Measurements from ENCODE around the gene HARBI1. TPM values are rescaled to one million over a fixed set of nuclear protein-coding genes. Genes with fewer than 3 reads are reported as not detected.

The HARBI1 gene
- polyA plus RNA-seq, 1 experiment: 3.6 TPM

DNA sequence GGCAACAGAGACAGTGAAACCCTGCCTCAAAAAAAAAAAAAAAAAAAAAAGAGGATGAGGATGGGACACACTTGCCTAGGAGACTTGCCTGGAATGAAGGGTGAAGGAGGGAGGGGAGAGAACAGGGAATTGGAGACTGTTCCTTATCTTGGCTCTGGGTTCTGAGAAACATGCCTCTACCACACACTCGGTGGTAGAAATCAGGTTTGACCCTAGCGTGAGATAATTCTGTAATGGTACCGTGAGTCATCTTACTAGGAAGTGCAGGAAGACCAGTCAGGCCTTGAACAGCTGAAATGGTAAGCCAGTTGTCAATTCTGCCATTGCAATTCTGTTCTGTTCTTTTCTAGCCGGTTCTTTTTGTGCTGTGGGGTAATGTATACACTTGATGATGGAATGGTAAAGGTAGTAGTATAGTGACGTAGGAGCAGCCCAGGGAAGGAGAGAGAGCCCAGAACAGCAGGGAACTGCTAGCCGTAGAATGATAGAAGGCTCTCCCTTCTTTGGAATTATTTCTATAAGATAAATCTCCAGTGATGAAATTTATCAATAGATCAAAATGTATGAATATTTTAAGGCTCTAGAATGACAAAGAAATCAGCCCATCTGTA is 19.3 kb downstream of the HARBI1 start:
- TF ChIP-seq, protein P1, sequence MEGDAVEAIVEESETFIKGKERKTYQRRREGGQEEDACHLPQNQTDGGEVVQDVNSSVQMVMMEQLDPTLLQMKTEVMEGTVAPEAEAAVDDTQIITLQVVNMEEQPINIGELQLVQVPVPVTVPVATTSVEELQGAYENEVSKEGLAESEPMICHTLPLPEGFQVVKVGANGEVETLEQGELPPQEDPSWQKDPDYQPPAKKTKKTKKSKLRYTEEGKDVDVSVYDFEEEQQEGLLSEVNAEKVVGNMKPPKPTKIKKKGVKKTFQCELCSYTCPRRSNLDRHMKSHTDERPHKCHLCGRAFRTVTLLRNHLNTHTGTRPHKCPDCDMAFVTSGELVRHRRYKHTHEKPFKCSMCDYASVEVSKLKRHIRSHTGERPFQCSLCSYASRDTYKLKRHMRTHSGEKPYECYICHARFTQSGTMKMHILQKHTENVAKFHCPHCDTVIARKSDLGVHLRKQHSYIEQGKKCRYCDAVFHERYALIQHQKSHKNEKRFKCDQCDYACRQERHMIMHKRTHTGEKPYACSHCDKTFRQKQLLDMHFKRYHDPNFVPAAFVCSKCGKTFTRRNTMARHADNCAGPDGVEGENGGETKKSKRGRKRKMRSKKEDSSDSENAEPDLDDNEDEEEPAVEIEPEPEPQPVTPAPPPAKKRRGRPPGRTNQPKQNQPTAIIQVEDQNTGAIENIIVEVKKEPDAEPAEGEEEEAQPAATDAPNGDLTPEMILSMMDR (IDR thresholded peaks at IDR 0.05; ENCODE audit: insufficient read depth, low read depth, low read length): no peak
- Histone ChIP-seq H3K27me3 (ENCODE audit: control insufficient read depth, insufficient read depth, low read length) (no peaks in the 10 kb centered on the region), H3K36me3 (ENCODE audit: control insufficient read depth, insufficient read depth, low read length) (no peaks in the 10 kb centered on the region), H3K4me3 (ENCODE audit: low read depth, low read length) (no peak overlapping the region)
- no peak for DNase-seq (ENCODE audit: low read depth)
- POLR2A ChIA-PET: no interaction called here
- CTCF ChIA-PET: no interaction called here

DNA sequence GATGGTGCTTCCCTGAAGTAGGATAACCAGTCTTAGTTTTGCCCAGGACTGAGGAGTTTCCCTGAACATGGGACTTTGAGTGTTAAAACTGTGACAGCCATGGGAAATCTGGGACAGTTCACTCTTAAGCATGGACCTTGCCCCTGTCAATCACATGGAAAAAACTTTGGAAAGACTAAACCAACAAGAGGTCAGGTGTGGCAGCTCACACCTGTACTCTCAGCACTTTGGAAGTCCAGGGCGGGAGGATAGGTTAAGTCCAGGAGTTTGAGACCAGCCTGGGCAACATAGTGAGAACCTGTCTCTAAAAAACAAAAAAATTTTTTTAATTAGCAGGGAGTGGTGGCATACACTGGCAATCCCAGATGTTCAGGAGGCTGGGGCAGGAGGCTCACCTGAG is 19.9 kb downstream of the HARBI1 start:
- no peak overlapping the region for H3K4me3 ChIP-seq (ENCODE audit: low read depth, low read length)
- CTCF ChIA-PET: no interaction called here
- TF ChIP-seq, protein P1 (IDR thresholded peaks at IDR 0.05; ENCODE audit: insufficient read depth, low read depth, low read length): no peak

DNA sequence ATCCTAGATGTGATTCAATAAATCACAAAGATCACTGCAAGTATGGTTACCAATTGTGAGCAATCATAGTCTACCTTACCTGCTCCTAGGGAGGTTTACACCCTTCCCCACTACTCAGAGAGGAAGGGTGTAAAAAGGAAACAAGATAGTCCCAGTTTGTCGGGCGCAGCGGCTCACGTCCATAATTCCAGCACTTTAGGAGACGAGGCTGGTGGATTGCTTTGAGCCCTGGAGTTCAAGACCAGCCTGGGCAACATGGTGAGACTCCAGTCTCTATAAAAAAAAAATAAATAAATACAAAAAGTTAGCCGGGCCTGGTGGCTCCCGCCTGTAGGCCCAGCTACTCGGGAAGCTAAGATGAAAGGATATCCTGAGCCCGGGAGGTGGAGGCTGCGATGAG is 22.2 kb downstream of the HARBI1 start:
- POLR2A ChIA-PET: no interaction called here
- CTCF ChIA-PET: no interaction called here
- DNase-seq (ENCODE audit: low read depth): no peak
- TF ChIP-seq, protein P1 (IDR thresholded peaks at IDR 0.05; ENCODE audit: insufficient read depth, low read depth, low read length): no peak
- H3K4me3 ChIP-seq (ENCODE audit: low read depth, low read length): no peak overlapping the region
- no peaks in the 10 kb centered on the region for H3K36me3 ChIP-seq (ENCODE audit: control insufficient read depth, insufficient read depth, low read length)
- no peaks in the 10 kb centered on the region for H3K27me3 ChIP-seq (ENCODE audit: control insufficient read depth, insufficient read depth, low read length)

More for the DNA sequence above, 19.9 kb downstream of the HARBI1 start:
- no peak for DNase-seq (ENCODE audit: low read depth)
- Histone ChIP-seq H3K27me3 (ENCODE audit: control insufficient read depth, insufficient read depth, low read length) (no peaks in the 10 kb centered on the region), H3K36me3 (ENCODE audit: control insufficient read depth, insufficient read depth, low read length) (no peaks in the 10 kb centered on the region)
- POLR2A ChIA-PET: no interaction called here

DNA sequence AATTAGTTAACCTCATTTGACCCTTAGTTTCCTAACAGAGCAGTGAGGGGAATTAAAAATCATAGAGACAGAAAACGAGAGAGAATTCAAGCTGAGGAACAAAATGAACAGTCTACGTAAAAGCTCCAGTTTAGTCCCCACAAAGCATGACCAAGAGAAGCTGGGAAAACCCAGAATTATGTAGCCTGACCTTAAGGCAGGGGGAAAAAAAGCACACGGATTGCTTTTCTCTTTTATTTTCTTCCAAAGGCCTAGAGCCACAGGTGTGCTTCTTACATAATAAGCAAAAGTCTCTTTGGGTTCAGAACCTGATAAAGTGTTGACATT is 22.7 kb downstream of the HARBI1 start:
- Histone ChIP-seq H3K36me3 (ENCODE audit: control insufficient read depth, insufficient read depth, low read length) (no peaks in the 10 kb centered on the region), H3K4me3 (ENCODE audit: low read depth, low read length) (peak overlapping the region; percentile 64), H3K27me3 (ENCODE audit: control insufficient read depth, insufficient read depth, low read length) (no peaks in the 10 kb centered on the region)
- TF ChIP-seq, protein P1 (IDR thresholded peaks at IDR 0.05; ENCODE audit: insufficient read depth, low read depth, low read length): no peak
- ChIA-PET POLR2A (no interaction called here), CTCF (no interaction called here)
- no peak for DNase-seq (ENCODE audit: low read depth)

DNA sequence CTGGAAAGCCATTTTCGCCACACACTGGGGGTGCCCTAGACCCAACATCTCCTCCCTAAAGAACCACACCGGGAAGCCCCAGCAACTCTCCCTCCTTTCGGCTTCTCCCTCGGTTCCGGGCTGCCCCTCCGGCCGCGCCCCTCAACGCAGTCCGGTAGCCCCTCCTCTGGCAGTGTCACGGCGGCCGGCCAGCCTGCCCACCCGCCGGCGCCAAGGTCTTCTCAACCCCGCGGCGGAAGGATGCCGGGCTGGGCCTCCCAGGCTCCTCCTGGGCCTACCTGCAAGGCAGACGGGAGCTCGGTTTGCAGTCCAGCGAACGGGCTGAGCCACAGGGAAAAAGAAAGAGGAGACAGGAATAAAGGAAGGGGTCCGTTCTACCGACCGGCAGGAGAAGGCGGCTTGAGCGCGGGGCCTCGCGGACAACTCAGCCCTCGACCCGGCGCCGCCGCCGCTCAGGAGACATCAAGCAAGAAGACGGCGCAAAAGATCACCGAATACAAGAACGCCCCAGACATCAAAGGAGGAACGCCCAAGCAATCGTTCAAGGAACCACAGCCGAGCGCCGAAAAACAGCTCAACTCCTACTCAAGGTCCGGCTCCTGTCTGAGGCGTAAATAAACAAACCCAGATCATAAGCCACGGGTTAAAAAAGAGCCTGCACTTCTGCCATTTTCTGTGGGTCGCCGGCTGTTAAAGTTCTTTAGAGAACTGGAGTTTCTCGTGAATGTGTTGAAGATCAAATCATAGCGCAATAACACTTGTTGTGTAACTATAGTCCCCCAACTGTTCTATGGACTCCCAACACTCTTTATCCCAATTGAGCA is 23.3 kb downstream of the HARBI1 start, which contains the start of gene AMBRA1:
Gene AMBRA1 (minus strand): TSS at position 474 of the 824 bp plus-strand sequence. CDS start 45,643 bp downstream, outside the sequence.
- ChIA-PET CTCF (no interaction called here), POLR2A (no interaction called here)
- no peaks in the 10 kb centered on the region for H3K36me3 ChIP-seq (ENCODE audit: control insufficient read depth, insufficient read depth, low read length)
- H3K4me3 ChIP-seq (ENCODE audit: low read depth, low read length): peak within 1 kb of the TSS; percentile 64
- TF ChIP-seq, protein P1 (IDR thresholded peaks at IDR 0.05; ENCODE audit: insufficient read depth, low read depth, low read length): no peak
- peak; percentile 77 for DNase-seq (ENCODE audit: low read depth)
- H3K27me3 ChIP-seq (ENCODE audit: control insufficient read depth, insufficient read depth, low read length): no peaks in the 10 kb centered on the region

Data from BJ (cell line).